Measurements from ENCODE around the gene TRPV2.

Gene TRPV2

DNA sequence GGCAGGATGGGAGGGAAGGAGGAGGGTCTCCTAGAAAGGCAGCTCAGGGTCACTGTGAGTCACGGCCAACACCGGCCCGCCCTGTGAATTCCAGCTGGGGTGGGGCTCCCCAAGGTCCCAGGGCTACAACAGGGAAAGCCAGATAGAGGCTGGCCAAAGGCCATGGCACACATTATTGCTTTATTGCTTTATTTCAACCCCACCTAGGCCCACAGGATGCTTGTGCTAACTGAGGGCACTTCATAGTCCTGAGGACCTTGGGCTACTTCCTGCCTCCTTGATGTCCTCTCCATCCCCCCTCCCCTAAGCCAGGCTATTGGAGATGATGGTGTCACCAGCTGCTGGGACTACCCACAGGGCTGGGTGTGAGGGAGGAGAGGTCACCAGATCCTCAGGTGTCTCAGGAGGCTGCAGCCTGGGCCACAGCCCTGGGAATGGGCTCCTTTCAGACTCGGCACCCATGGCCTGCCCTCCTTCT lies 50.5 kb downstream of the TRPV2 start:
- in situ Hi-C loops (cut with HindIII; ENCODE audit: low pct_ligation_motif_present, low pct_unique_long_range_greater_than_20kb, low sequenced_read_pairs), result no loop called here
- DNase-seq, result no peak

DNA sequence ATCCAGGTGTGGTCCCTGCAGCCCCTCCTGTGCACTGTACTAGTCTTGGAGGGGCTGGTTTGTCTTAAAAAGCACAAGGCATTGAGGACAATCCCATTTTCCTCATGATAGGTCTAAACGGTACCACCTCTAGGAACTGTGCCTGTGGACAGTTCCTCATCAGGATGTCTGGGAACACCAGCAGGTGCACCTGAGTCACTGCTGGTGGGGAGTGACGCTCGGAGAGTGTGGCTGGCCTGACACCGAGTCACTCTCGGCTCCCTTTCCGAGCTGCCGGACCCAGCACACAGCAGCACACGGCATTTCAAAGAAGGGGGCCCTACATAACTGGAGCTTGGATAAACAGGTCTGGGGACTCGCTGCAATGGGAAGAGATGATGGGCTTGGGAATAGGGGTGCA lies 51.0 kb downstream of the TRPV2 start:
- in situ Hi-C loops (cut with HindIII; ENCODE audit: low pct_ligation_motif_present, low pct_unique_long_range_greater_than_20kb, low sequenced_read_pairs), result no loop called here
- no peak for DNase-seq

DNA sequence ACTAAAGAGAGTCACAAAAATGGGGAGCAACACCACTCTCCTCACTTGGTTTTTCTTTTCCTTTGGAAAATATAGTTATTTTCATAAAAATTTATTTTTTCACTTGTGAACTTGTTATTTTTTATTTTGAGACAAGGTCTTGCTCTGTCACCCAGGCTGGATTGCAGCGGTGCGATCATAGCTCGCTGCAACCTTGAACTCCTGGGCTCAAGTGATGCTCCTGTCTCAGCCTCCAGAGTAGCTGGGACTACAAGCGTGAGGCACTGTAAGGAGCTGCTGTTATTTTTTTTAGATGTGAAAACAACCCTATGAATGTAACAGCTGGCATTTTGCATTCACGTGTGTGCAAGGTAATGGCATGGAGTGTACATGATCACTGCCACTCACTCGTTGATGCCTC lies 51.7 kb downstream of the TRPV2 start:
- no peak for DNase-seq
- in situ Hi-C loops (cut with HindIII; ENCODE audit: low pct_ligation_motif_present, low pct_unique_long_range_greater_than_20kb, low sequenced_read_pairs), result no loop called here

DNA sequence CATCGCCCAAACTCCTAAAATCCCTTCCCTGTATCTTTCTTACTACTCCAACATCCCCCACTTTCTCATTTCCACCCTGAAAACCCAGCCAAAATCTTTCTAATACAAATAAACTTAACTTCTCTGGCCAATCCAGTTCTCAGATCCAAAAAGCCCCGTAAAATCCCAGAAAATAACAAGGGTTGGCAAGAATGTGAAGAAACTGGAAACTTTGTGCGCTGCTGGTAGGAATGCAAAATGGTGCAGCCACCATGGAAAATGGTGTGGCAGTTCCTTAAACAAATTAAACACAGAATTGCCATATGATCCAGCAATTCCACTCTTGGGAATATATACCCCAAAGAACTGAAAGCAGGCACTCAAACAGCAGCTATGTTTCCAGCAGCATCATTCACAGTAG lies 52.5 kb downstream of the TRPV2 start:
- in situ Hi-C loops (cut with HindIII; ENCODE audit: low pct_ligation_motif_present, low pct_unique_long_range_greater_than_20kb, low sequenced_read_pairs), result no loop called here
- DNase-seq, result no peak

DNA sequence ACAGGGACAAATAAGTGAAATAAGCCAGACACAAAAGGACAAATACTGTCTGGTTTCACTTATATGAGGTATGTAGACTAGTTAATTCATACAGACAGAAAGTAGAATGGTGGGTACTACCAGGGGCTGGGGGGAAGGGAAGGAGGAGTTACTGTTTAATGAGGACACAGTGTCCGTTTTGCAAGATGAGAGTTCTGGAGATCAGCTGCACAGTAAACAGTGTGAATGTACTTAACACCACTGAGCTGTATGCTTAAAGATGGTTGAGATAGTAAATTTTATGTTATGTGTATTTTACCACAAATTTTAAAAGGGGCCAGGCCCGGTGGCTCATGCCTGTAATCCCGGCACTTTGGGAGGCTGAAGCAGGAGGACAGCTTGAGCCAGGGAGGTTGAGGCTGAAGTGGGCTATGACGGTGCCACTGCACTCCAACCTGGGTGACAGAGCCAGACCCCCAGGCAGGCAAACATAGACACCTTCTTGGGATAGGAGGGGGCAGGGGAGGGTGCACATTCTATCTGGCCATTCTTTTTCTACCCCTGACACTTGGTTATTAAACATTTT lies 53.1 kb downstream of the TRPV2 start:
- in situ Hi-C loops (cut with HindIII; ENCODE audit: low pct_ligation_motif_present, low pct_unique_long_range_greater_than_20kb, low sequenced_read_pairs), result no loop called here
- no peak for DNase-seq

DNA sequence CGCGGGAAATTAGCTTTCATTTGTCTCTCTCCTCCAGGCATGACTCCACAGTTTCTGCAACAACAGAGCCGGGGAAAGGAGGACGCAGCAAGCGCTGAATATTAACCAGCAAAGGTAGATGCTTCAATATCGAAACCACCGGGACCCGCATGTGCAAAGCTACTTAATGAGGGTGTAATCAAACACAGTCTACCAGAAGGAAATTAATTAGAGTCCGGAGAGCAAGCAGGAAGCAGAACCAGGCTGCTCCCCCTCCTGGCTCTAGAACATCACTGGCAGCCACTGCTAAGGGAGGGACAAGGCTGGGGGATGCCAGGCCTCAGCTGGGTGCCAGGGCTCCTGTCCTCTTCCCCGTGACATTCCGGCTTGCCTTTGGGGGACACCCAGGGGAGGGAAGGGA lies 54.9 kb downstream of the TRPV2 start:
- DNase-seq, result no peak
- in situ Hi-C loops (cut with HindIII; ENCODE audit: low pct_ligation_motif_present, low pct_unique_long_range_greater_than_20kb, low sequenced_read_pairs), result no loop called here

DNA sequence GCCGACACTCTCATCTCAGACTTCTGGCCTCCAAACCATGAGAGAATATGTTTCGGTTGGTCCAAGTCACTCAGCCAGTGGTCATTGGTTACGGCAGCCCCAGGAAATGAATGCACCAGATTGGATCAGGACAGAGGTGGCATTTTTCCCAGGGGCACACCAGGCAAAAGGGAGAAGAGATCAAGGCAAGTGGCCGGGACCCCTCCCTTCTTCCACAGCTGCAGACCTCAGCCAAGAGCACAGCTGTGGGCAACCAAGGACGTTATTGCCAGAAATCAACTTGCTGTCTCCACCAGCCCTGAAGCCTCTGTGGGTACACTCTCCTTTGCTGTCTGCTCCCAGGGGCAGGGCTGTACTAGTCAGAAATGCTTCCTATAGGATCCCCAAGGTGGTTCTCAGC lies 55.9 kb downstream of the TRPV2 start:
- in situ Hi-C loops (cut with HindIII; ENCODE audit: low pct_ligation_motif_present, low pct_unique_long_range_greater_than_20kb, low sequenced_read_pairs), result no loop called here
- no peak for DNase-seq

DNA sequence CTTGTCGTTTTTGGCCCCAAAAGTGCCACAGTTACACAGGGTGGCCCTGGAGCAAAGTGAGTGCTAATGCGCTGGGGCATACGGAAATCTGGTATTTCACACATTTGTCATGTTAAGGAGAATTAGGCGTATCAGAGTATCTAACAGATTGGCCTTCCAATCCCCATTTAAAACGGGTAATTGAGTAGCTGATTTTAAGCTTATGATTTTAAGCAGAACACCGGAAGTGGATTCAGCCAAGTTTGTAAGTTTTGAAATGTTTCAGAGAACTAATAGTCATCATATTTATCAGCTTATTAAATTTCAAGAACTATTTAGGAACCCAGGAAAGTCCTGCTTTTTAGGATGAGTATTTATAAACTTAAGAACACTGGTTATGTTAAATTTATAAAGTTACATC lies 57.2 kb downstream of the TRPV2 start:
- in situ Hi-C loops (cut with HindIII; ENCODE audit: low pct_ligation_motif_present, low pct_unique_long_range_greater_than_20kb, low sequenced_read_pairs), result no loop called here
- no peak for DNase-seq

DNA sequence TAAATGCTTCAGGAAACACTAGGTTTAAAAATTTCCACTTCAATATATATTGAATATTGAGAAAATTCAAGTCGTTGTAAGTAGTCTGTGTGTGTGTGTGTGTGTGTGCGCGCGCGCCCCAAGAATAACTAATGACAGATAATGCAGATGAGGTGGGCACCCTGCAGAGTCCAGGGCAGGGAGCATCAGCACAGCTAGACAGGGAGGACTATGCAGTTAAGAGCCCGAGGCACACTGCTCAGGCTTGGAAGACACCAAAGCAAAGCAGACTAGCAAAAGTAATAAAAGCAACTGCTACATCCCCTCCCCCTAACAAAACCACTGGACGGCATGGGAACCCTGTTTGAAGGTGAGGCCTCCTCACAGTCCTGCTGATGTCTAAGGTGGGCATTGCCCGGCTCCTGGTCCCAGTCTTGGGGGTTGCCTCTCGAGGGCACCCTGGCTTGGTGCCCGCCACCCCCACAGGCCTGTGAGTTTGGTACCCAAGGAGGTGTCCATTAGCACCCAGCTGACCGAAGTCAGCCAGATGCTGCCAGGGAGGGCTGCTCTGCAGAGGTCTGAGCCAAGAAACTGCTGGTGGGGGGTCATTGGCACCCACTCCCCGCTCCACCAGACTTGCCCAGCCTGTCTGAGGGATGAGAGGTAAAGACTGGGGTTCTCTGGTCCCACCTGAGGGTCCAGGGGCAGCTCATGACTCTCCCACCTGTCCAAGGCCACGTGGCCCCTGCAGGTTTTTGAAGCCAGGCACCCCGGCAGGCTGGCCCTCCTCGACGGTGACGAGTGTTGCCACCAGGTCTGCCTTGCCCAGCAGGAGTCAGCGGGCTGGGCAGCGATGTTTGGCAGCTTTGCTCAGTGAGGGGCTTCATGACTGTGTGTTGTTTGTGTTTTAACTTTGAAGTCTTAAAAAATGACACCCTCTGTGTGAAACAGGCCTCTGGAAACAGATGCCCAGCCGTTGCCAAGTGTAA lies 58.0 kb downstream of the TRPV2 start:
- no peak for DNase-seq
- in situ Hi-C loops (cut with HindIII; ENCODE audit: low pct_ligation_motif_present, low pct_unique_long_range_greater_than_20kb, low sequenced_read_pairs), result no loop called here

DNA sequence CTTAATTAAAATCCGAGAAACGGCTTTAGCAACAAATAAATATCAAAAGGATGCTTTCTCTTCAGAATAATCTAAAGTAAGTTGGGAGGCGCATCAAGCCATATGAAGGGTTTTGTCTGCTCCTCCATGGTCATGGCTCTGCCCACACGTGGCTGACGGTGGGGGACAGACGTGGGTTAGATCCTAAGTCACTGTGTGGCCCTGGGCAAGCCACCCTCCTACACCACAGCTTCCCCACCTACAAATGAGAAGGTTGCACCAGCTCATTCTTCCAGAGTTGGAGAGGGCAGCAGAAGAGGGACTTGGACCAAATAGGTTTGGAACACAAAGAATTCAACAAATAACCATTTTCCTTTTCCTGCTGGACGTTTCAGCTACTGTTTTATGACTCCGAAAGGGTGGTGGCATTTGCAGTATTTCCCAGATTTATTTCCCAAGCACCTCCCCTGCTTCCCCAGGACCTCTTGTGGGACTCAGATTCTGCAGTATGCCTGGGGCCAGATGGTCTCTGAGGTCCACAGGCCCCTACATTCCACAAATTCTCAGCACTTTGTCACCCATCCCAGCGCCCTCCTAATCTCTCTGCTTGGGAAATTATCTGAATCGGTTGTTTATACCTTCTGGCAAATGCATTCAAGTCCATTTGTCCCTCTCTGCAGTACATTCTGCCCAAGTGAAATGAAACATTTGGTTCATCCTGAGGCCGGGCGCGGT lies 58.8 kb downstream of the TRPV2 start:
- DNase-seq, result no peak
- in situ Hi-C loops (cut with HindIII; ENCODE audit: low pct_ligation_motif_present, low pct_unique_long_range_greater_than_20kb, low sequenced_read_pairs), result no loop called here

DNA sequence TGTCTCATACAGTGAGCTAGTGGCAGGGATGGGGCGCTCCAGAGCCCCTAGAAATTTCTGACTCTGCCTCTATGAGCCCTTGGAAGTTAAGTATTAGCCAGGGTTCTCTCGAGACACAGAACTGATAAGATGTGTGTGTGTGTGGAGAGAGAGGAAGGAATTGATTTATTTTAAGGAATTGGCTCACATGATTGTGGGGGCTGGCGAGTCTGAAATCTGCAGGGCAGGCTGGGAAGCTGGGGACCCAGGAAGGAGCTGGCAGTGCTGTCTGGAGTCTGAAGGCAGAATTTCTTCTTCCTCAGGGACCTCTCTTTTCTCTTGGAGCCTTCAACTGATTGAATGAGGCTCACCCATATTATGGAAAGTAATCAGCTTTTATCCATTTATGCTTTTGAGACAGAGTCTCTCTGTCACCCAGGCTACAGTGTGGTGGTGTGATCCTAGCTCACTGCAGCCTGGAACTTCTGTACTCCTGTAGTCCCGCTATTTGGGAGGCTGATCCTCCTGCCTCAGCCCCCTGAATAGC lies 59.9 kb downstream of the TRPV2 start:
- DNase-seq, result no peak
- in situ Hi-C loops (cut with HindIII; ENCODE audit: low pct_ligation_motif_present, low pct_unique_long_range_greater_than_20kb, low sequenced_read_pairs), result no loop called here

DNA sequence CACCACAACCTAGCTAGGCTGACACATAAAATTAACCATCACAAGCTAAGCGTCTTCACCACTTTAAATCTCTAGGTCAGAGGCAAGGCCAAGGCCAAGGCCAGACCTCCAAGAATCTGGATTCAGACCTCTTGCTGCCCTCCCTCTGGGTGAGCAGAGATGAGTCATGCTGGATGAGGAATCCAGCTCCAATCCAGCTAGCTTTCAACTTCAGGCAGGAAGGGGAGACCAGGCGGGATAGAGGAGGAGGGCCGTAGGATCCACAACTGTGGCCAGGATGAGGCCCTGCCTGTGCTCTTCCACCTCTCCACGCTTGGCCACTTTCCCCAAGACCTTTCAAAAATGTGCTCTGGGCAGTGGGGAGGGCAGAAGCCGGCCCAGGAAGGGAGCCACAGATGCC lies 61.9 kb downstream of the TRPV2 start:
- peak; percentile 92 for DNase-seq
- in situ Hi-C loops (cut with HindIII; ENCODE audit: low pct_ligation_motif_present, low pct_unique_long_range_greater_than_20kb, low sequenced_read_pairs), result no loop called here

DNA sequence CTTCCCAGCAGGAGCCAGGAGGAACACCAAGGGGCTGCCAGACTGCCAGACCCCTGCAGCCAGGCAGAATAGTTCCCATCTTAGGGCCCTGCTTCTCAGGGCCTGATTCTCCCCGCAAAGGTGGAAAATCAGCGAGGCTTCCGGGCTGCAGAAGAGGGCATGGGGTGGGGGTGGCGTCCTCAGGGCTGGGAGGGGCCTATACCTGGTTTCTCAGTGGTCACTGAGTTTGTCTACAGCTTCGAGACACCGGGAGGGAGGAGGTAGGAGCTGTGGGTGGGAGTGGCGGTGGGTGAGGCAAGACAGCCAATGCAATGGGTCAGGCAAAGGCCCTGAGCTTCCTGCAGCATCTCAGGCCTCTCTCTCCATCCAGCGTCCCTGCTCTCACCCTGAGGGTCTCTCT lies 62.3 kb downstream of the TRPV2 start:
- no peak for DNase-seq
- in situ Hi-C loops (cut with HindIII; ENCODE audit: low pct_ligation_motif_present, low pct_unique_long_range_greater_than_20kb, low sequenced_read_pairs), result no loop called here

DNA sequence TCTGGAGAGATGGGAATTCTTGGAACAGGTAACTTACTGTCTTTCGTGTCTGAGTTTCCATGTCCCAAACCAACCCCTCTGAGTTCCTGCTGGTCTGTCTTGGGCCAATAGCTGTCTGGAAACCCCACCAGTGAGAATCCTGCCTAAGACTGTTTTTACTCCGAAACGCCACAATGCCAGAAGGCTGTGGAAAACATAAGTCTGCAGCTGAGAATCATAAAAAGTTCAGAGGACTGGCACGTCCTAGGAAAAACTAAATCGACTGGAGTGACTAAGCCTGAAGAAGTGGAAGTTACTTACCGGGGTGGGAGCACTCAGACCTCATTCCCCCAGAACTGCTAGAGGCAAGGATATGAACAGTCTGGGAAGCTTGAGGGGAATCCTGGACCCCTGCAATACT lies 63.3 kb downstream of the TRPV2 start:
- in situ Hi-C loops (cut with HindIII; ENCODE audit: low pct_ligation_motif_present, low pct_unique_long_range_greater_than_20kb, low sequenced_read_pairs), result no loop called here
- no peak for DNase-seq

DNA sequence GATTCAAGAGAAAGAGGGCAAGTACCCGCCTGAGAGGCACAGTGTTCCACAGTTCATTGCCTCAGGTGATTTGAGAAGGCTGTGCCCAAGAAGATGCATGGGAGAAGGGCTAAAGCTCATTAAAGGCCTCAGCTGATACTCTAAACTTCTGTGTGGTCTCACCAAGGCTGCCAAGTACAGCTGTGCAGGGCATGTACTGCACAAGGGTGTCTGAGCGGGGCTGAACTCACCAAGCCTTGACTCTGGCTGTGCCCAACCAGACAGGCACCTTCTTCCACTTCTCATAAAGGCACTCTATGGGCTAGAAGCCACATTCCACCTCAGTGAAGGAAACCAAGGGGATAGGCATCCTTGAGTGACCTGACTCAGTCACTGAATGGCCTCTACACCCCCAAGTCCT lies 63.9 kb downstream of the TRPV2 start:
- in situ Hi-C loops (cut with HindIII; ENCODE audit: low pct_ligation_motif_present, low pct_unique_long_range_greater_than_20kb, low sequenced_read_pairs), result no loop called here
- DNase-seq, result no peak

DNA sequence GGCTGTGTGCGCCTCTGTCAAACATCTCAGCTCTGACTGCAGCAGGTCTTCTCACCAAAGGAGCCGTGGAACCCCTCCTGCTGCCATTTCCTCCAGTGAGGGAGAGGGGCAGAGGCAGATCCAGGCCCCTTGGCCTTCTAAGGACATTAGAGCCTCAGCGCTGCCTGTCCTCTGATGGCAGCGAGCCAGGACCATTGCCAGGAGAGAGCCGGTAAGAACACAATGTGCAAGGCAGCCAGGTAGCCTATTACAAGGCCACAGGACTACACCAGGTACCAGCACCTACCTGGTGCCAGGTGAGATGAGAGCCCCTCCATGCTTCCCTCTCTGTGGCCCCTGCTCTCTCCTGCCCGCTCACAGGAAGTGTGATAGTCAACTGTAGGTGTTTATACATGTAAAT lies 65.6 kb downstream of the TRPV2 start:
- in situ Hi-C loops (cut with HindIII; ENCODE audit: low pct_ligation_motif_present, low pct_unique_long_range_greater_than_20kb, low sequenced_read_pairs), result no loop called here
- DNase-seq, result no peak

DNA sequence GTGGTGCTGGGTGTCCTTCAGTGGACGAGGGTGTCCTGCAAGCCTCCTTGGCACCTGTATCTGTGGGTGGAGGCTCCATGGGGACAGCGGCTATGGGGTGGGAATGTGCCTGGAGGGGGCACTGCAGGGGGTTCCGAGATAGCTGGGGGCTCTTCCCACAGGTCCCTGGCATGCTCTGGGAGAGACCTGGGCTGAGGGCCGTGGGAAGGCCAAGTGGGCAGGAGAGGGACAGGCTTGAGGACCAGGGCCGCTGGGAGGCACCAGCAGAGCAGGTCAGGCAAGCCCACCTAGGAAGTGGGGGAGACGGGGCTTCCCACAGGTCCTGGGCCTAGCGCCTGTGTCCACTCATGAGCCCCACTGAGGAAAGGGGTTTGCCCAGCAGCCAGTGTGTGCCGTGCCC lies 66.9 kb downstream of the TRPV2 start:
- in situ Hi-C loops (cut with HindIII; ENCODE audit: low pct_ligation_motif_present, low pct_unique_long_range_greater_than_20kb, low sequenced_read_pairs), result no loop called here
- DNase-seq, result no peak

DNA sequence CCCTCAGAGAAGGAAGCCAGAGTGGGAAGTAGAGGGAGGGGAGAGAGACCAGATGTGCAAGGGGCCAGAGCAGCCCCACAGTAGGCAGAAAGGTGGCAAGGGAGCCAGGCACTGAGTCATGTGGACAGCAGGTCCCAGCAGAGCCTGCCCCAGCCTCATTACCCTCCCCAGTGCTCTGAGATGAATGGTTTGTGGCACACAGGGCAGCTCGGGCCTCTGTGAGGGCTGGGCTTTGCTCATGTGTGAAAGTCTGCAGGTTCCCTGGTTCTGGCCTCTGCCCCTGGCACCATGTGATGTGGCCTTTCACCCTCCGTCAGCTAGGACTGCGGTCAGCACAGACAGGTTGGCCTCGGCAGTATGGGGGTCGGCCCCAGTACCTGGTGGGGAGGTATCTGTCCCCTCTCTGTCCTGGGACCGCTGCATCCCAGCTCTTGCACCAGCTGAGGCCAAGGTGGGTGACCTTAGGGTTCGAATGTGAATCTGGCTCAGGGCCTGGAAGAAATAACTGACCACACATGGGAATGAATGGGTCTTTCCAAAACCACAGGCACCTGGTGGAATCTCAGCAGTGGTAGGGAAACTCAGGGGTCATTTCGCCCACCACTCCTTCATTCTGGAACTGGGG lies 67.8 kb downstream of the TRPV2 start:
- DNase-seq, result no peak
- in situ Hi-C loops (cut with HindIII; ENCODE audit: low pct_ligation_motif_present, low pct_unique_long_range_greater_than_20kb, low sequenced_read_pairs), result no loop called here
